Measurements from ENCODE around the gene WRAP73. TPM values are rescaled to one million over a fixed set of nuclear protein-coding genes. Genes with fewer than 3 reads are reported as not detected.

Gene WRAP73
- total RNA-seq, 1 donor from 2014 or later, result 15.6 TPM

DNA sequence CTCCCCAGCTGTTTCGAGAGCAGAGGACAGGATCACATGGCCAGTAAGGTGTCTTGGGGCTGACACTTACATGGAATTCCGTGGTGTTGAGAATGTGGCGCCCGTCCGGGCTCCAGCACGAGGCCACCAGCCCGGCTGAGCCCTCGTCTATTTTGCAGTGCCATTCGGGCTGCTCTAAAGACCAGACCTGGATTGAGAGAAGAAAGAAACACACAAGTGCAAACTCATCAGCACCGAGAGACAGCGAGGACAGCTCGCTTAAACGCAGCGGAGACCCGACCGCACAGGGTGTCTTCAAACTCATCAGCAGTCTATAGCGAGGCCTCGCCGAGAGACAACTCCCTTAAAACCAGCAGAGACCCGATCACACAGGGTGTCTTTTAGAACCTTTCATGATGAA is 3.3 kb downstream of the WRAP73 start:
- Histone ChIP-seq H3K36me3 (ENCODE audit: insufficient read depth, low read length) (peaks cover 11% of the 10 kb centered on the region), H3K4me1 (ENCODE audit: insufficient read depth, low read length) (peaks cover 6% of the 10 kb centered on the region), H3K27me3 (ENCODE audit: insufficient read depth, low read length) (peaks cover 13% of the 10 kb centered on the region), H3K9me3 (ENCODE audit: insufficient read depth, low read depth, low read length) (no peaks in the 10 kb centered on the region), H3K9ac (ENCODE audit: low read length) (no peak overlapping the region), H4K20me1 (ENCODE audit: insufficient read depth, low read length) (no peaks in the 10 kb centered on the region), H3K4me2 (ENCODE audit: low read length) (no peak overlapping the region), H3K79me2 (ENCODE audit: insufficient read depth, low read length) (peaks cover 7% of the 10 kb centered on the region), H3K27ac (ENCODE audit: low read depth, low read length) (no peak overlapping the region), H2AFZ (ENCODE audit: low read depth, low read length) (no peak overlapping the region), H3K4me3 (ENCODE audit: insufficient read depth, low read depth, low read length) (no peak overlapping the region)
- FAIRE-seq (no peak), DNase-seq (ENCODE audit: low read depth) (no peak)
- H3K36me3 Mint-ChIP-seq (ENCODE audit: low read depth, unreplicated experiment), result peaks cover 3% of the 10 kb centered on the region
- H3K27ac Mint-ChIP-seq (ENCODE audit: unreplicated experiment), result no peak overlapping the region
- TF ChIP-seq EZH2 (IDR thresholded peaks at IDR 0.05; ENCODE audit: insufficient read depth, low read length), result no peak
- TF ChIP-seq, protein P1, sequence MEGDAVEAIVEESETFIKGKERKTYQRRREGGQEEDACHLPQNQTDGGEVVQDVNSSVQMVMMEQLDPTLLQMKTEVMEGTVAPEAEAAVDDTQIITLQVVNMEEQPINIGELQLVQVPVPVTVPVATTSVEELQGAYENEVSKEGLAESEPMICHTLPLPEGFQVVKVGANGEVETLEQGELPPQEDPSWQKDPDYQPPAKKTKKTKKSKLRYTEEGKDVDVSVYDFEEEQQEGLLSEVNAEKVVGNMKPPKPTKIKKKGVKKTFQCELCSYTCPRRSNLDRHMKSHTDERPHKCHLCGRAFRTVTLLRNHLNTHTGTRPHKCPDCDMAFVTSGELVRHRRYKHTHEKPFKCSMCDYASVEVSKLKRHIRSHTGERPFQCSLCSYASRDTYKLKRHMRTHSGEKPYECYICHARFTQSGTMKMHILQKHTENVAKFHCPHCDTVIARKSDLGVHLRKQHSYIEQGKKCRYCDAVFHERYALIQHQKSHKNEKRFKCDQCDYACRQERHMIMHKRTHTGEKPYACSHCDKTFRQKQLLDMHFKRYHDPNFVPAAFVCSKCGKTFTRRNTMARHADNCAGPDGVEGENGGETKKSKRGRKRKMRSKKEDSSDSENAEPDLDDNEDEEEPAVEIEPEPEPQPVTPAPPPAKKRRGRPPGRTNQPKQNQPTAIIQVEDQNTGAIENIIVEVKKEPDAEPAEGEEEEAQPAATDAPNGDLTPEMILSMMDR (IDR thresholded peaks at IDR 0.05; ENCODE audit: insufficient read depth, low read depth, low read length), result no peak
- H3K4me1 Mint-ChIP-seq (ENCODE audit: low read depth, unreplicated experiment), result no peaks in the 10 kb centered on the region
- H3K4me3 Mint-ChIP-seq (ENCODE audit: unreplicated experiment), result no peak overlapping the region
- H3K27me3 Mint-ChIP-seq (ENCODE audit: low read depth, unreplicated experiment), result peaks cover 8% of the 10 kb centered on the region
- H3K9me3 Mint-ChIP-seq (ENCODE audit: unreplicated experiment), result no peaks in the 10 kb centered on the region

DNA sequence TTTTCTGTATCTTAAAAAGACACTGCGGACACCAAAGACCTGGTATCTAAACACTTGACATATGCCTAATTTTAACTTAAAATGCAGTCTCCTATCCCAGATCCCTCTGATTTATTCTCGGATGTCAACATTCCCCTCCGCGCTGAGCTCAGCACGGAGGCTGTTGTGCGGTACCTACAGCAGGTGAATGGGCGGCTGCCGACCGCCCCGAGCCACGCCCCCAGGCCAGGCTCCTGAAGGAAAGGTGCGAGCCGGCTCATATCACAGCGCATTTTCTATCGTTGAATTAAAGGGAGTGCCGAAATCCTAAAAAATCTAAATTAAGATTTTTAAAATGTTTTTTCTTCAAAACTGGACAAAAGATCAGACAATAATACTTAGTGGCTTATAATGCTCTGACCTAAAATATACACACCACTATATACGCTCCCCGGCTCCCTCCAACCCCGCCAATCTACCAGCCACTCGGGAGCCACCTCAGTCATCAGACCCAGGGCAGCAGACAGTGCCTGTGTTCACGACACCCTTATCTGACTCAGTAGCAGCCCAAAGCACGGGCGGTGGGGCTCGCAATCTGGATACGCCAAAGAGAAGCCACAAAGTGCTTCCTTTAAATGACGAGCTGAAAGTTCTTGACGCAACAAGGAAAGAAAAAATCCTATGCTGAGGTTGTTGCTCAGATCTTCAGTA is 4.1 kb downstream of the WRAP73 start:
- Mint-ChIP-seq H3K36me3 (ENCODE audit: low read depth, unreplicated experiment) (peaks cover 3% of the 10 kb centered on the region), H3K4me3 (ENCODE audit: unreplicated experiment) (no peak overlapping the region), H3K9me3 (ENCODE audit: unreplicated experiment) (no peaks in the 10 kb centered on the region), H3K27me3 (ENCODE audit: low read depth, unreplicated experiment) (peaks cover 5% of the 10 kb centered on the region), H3K27ac (ENCODE audit: unreplicated experiment) (no peak overlapping the region), H3K4me1 (ENCODE audit: low read depth, unreplicated experiment) (no peaks in the 10 kb centered on the region)
- Histone ChIP-seq H2AFZ (ENCODE audit: low read depth, low read length) (no peak overlapping the region), H3K79me2 (ENCODE audit: insufficient read depth, low read length) (peaks cover 7% of the 10 kb centered on the region), H3K4me2 (ENCODE audit: low read length) (no peak overlapping the region), H4K20me1 (ENCODE audit: insufficient read depth, low read length) (no peaks in the 10 kb centered on the region), H3K27ac (ENCODE audit: low read depth, low read length) (no peak overlapping the region), H3K9me3 (ENCODE audit: insufficient read depth, low read depth, low read length) (no peaks in the 10 kb centered on the region), H3K9ac (ENCODE audit: low read length) (no peak overlapping the region), H3K36me3 (ENCODE audit: insufficient read depth, low read length) (peaks cover 11% of the 10 kb centered on the region), H3K27me3 (ENCODE audit: insufficient read depth, low read length) (peaks cover 7% of the 10 kb centered on the region), H3K4me1 (ENCODE audit: insufficient read depth, low read length) (peaks cover 6% of the 10 kb centered on the region), H3K4me3 (ENCODE audit: insufficient read depth, low read depth, low read length) (no peak overlapping the region)
- TF ChIP-seq, protein P1 (IDR thresholded peaks at IDR 0.05; ENCODE audit: insufficient read depth, low read depth, low read length), result no peak
- DNase-seq (ENCODE audit: low read depth), result no peak
- FAIRE-seq, result no peak

DNA sequence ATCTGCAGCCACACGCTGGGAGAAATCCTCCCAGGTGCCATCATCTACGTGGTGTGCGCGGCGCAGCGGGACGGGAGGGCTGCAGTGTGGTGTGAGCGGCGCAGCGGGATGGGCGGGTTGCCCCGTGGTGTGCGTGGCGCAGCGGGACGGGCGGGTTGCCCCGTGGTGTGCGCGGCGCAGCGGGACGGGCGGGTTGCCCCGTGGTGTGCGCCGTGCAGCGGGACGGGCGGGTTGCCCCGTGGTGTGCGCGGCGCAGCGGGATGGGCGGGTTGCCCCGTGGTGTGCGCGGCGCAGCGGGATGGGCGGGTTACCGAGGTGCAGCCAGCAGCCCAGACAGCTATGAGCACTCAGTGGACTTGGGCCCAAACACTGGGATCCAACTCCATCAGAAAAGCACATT is 4.7 kb downstream of the WRAP73 start:
- H2AFZ ChIP-seq (ENCODE audit: low read depth, low read length), result no peak overlapping the region
- FAIRE-seq (no peak), DNase-seq (ENCODE audit: low read depth) (no peak)
- peaks cover 11% of the 10 kb centered on the region for H3K36me3 ChIP-seq (ENCODE audit: insufficient read depth, low read length)
- peaks cover 3% of the 10 kb centered on the region for H3K27me3 ChIP-seq (ENCODE audit: insufficient read depth, low read length)
- peaks cover 6% of the 10 kb centered on the region for H3K4me1 ChIP-seq (ENCODE audit: insufficient read depth, low read length)
- H3K9ac ChIP-seq (ENCODE audit: low read length), result no peak overlapping the region
- H3K79me2 ChIP-seq (ENCODE audit: insufficient read depth, low read length), result peaks cover 7% of the 10 kb centered on the region
- no peak overlapping the region for H3K4me3 ChIP-seq (ENCODE audit: insufficient read depth, low read depth, low read length)
- H3K27ac ChIP-seq (ENCODE audit: low read depth, low read length), result no peak overlapping the region
- H3K9me3 ChIP-seq (ENCODE audit: insufficient read depth, low read depth, low read length), result no peaks in the 10 kb centered on the region
- Mint-ChIP-seq H3K27me3 (ENCODE audit: low read depth, unreplicated experiment) (peaks cover 2% of the 10 kb centered on the region), H3K36me3 (ENCODE audit: low read depth, unreplicated experiment) (peaks cover 3% of the 10 kb centered on the region), H3K4me1 (ENCODE audit: low read depth, unreplicated experiment) (no peaks in the 10 kb centered on the region), H3K9me3 (ENCODE audit: unreplicated experiment) (no peaks in the 10 kb centered on the region), H3K27ac (ENCODE audit: unreplicated experiment) (no peak overlapping the region), H3K4me3 (ENCODE audit: unreplicated experiment) (no peak overlapping the region)
- TF ChIP-seq, protein P1 (IDR thresholded peaks at IDR 0.05; ENCODE audit: insufficient read depth, low read depth, low read length), result no peak
- no peak for TF ChIP-seq EZH2 (IDR thresholded peaks at IDR 0.05; ENCODE audit: insufficient read depth, low read length)
- no peaks in the 10 kb centered on the region for H4K20me1 ChIP-seq (ENCODE audit: insufficient read depth, low read length)
- H3K4me2 ChIP-seq (ENCODE audit: low read length), result no peak overlapping the region
